K562 (cell line): Measurements from ENCODE around the gene PACS1. TPM values are rescaled to one million over a fixed set of nuclear protein-coding genes. Genes with fewer than 3 reads are reported as not detected.

Source experiments
- BRD4 ChIP-seq: fragments of 200-600 bp; sonication (generic); IDR thresholded peaks from 2 replicates; pipeline ENCODE4 v1.6.1; 2017; ENCODE audit warnings: inconsistent platforms
- BRF1 ChIP-seq: IDR thresholded peaks from 3 replicates; pipeline ENCODE4 v1.6.1; 2011; ENCODE audit warnings: borderline replicate concordance, mild to moderate bottlenecking; ENCODE audit not compliant: insufficient read length; ENCODE audit errors: extremely low read depth
- FOXA1 ChIP-seq: fragments of 450-650 bp; IDR thresholded peaks from 2 replicates; pipeline ENCODE4 v1.6.1; 2016; ENCODE audit warnings: mild to moderate bottlenecking, borderline replicate concordance
- POLR3A ChIP-seq: IDR thresholded peaks from 2 replicates; pipeline ENCODE4 v1.6.1; 2011; ENCODE audit warnings: borderline replicate concordance, mild to moderate bottlenecking, moderate library complexity; ENCODE audit not compliant: insufficient read length, insufficient read depth; ENCODE audit errors: extremely low read depth
- PTBP1 ChIP-seq: fragments of 200-400 bp; formaldehyde crosslinking; IDR thresholded peaks from 2 replicates; pipeline ENCODE4 v1.6.1; 2017; ENCODE audit warnings: low read depth, low read length
- SMAD2 ChIP-seq: fragments of 150-350 bp; IDR thresholded peaks from 2 replicates; pipeline ENCODE4 v1.6.1; 2014; ENCODE audit warnings: low read depth, mild to moderate bottlenecking, low read length
- YBX1 ChIP-seq: fragments of 450-650 bp; IDR thresholded peaks from 2 replicates; pipeline ENCODE4 v1.7.1; 2016; ENCODE audit warnings: mild to moderate bottlenecking
- polyA plus RNA-seq, 8 experiments: library from polyadenylated mRNA; depleted of rRNA in 4 of 8; stranded (reverse) in 5 of 8; unstranded in 3 of 8; fragments of >200 nt; fragmentation: Nextera tagmentation in 2 of 8; fragmentation: Illumina TruSeq in 1 of 8; extraction: Ambion mirVana in 2 of 8; extraction: Trizol in 1 of 8; gene quantifications; 2 replicates each; pipeline versions ENCODE4 v1.2.1 to v1.2.3, GENCODE V29; 2011 to 2014; ENCODE audit warnings: inconsistent platforms in 1 of 8, missing spikeins in 1 of 8
- total RNA-seq, 7 experiments: library from RNA; depleted of rRNA in 6 of 7; stranded (reverse); fragments of >200 nt in 6 of 7; fragmentation: Illumina TruSeq in 2 of 7; extraction: Trizol in 2 of 7; gene quantifications; 2 replicates each; pipeline versions ENCODE4 v1.2.1 to v1.2.3, GENCODE V29; 2011 to 2021; ENCODE audit warnings: low replicate concordance in 1 of 7
- TF ChIP-seq, protein P1 (sequence below): fragments of 450-650 bp; conservative IDR thresholded peaks from 2 replicates; pipeline ENCODE4 v1.6.1; 2016; ENCODE audit warnings: missing genetic modification characterization, low read depth, mild to moderate bottlenecking, control low read depth, missing compliant biosample characterization
- TF ChIP-seq, protein P2 (sequence below): fragments of 150-350 bp; conservative IDR thresholded peaks from 2 replicates; pipeline ENCODE4 v1.6.1; 2014; ENCODE audit warnings: low read length
- TF ChIP-seq, protein P3 (sequence below): sonication (generic); formaldehyde crosslinking; IDR thresholded peaks from 2 replicates; pipeline ENCODE4 v1.9.0; 2022; ENCODE audit warnings: mild to moderate bottlenecking, missing genetic modification reagents
- TF ChIP-seq, protein P4 (sequence below), 2 experiments: fragments of 450-650 bp in 1 of 2; sonication (generic) in 1 of 2; formaldehyde crosslinking in 1 of 2; IDR thresholded peaks; 2 replicates each; pipeline versions ENCODE4 v1.7.1 to v1.9.0; 2016 to 2022; ENCODE audit warnings: inconsistent platforms in 1 of 2, mild to moderate bottlenecking in 1 of 2, missing genetic modification reagents in 1 of 2

PACS1 gene
- total and polyA plus RNA-seq, 9 of the 15 experiments (the other 6 are each of a cell fraction or from before 2014, with no cell fraction given) = 0.34 to 28.1 (median 8.5) TPM

DNA sequence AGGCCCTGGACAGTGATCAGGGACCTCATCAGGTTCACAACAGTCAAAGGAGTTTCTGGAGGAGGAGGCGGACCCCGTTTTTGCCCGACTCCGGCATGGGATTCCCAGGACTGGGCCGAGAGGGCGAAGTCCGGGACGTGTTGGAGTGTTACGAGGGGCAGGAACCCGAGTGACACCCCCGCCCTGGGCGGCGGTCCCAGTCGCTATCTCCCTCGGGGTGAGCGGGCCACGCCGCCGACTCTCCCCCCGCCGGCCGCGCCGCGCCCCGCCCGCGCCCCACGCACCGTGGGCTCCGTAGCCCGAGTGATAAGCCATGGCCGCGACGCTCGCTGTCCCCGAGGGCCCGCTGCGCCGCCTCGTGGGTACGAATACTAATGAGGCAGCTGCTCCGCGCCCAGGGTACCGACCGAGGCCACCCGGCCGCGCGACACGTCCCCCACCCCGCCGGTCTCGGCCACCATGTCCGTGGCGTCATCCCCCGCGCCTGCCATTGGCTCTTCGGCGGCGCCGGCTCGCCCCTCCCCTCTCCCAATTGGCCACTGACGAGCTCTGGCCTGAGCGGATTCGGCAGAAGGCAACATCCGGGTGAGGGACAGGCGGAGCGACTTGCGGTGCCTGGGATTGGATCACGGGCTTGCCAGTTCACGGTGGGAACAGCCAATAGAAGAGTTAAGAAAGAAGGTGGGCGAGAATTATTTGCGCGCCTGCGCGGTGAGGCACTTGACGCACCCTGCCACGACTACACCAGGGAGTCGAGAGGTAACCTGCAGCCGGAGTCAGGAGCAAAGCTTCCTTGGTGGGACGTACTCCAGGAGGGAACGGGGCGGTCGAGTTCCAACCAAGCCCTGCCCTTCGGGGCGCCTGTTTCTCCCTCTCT, 218.8 kb downstream of the PACS1 start, which contains the start of gene YIF1A (continued):
- TF ChIP-seq, protein P1, sequence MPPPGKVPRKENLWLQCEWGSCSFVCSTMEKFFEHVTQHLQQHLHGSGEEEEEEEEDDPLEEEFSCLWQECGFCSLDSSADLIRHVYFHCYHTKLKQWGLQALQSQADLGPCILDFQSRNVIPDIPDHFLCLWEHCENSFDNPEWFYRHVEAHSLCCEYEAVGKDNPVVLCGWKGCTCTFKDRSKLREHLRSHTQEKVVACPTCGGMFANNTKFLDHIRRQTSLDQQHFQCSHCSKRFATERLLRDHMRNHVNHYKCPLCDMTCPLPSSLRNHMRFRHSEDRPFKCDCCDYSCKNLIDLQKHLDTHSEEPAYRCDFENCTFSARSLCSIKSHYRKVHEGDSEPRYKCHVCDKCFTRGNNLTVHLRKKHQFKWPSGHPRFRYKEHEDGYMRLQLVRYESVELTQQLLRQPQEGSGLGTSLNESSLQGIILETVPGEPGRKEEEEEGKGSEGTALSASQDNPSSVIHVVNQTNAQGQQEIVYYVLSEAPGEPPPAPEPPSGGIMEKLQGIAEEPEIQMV (tag) = no peak
- no peak for TF ChIP-seq FOXA1
- TF ChIP-seq PTBP1 = no peak
- TF ChIP-seq BRF1 = no peak
- TF ChIP-seq BRD4 = peak; percentile 57; the same call in 1 of the 2 replicates
- TF ChIP-seq, protein P2, sequence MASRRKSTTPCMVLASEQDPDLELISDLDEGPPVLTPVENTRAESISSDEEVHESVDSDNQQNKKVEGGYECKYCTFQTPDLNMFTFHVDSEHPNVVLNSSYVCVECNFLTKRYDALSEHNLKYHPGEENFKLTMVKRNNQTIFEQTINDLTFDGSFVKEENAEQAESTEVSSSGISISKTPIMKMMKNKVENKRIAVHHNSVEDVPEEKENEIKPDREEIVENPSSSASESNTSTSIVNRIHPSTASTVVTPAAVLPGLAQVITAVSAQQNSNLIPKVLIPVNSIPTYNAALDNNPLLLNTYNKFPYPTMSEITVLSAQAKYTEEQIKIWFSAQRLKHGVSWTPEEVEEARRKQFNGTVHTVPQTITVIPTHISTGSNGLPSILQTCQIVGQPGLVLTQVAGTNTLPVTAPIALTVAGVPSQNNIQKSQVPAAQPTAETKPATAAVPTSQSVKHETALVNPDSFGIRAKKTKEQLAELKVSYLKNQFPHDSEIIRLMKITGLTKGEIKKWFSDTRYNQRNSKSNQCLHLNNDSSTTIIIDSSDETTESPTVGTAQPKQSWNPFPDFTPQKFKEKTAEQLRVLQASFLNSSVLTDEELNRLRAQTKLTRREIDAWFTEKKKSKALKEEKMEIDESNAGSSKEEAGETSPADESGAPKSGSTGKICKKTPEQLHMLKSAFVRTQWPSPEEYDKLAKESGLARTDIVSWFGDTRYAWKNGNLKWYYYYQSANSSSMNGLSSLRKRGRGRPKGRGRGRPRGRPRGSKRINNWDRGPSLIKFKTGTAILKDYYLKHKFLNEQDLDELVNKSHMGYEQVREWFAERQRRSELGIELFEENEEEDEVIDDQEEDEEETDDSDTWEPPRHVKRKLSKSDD = peak; percentile 43; the same call in 1 of the 2 replicates
- no peak for TF ChIP-seq SMAD2
- TF ChIP-seq POLR3A = no peak
- TF ChIP-seq, protein P3, sequence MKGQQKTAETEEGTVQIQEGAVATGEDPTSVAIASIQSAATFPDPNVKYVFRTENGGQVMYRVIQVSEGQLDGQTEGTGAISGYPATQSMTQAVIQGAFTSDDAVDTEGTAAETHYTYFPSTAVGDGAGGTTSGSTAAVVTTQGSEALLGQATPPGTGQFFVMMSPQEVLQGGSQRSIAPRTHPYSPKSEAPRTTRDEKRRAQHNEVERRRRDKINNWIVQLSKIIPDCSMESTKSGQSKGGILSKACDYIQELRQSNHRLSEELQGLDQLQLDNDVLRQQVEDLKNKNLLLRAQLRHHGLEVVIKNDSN (CRISPR knock-in tag) = peak; percentile 60
- TF ChIP-seq, protein P4, sequence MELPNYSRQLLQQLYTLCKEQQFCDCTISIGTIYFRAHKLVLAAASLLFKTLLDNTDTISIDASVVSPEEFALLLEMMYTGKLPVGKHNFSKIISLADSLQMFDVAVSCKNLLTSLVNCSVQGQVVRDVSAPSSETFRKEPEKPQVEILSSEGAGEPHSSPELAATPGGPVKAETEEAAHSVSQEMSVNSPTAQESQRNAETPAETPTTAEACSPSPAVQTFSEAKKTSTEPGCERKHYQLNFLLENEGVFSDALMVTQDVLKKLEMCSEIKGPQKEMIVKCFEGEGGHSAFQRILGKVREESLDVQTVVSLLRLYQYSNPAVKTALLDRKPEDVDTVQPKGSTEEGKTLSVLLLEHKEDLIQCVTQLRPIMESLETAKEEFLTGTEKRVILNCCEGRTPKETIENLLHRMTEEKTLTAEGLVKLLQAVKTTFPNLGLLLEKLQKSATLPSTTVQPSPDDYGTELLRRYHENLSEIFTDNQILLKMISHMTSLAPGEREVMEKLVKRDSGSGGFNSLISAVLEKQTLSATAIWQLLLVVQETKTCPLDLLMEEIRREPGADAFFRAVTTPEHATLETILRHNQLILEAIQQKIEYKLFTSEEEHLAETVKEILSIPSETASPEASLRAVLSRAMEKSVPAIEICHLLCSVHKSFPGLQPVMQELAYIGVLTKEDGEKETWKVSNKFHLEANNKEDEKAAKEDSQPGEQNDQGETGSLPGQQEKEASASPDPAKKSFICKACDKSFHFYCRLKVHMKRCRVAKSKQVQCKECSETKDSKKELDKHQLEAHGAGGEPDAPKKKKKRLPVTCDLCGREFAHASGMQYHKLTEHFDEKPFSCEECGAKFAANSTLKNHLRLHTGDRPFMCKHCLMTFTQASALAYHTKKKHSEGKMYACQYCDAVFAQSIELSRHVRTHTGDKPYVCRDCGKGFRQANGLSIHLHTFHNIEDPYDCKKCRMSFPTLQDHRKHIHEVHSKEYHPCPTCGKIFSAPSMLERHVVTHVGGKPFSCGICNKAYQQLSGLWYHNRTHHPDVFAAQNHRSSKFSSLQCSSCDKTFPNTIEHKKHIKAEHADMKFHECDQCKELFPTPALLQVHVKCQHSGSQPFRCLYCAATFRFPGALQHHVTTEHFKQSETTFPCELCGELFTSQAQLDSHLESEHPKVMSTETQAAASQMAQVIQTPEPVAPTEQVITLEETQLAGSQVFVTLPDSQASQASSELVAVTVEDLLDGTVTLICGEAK (IDR thresholded peaks at IDR 0.05) = peak; percentile 86
- TF ChIP-seq, protein P4 (CRISPR knock-in tag; IDR thresholded peaks at IDR 0.05) = no peak
- no peak for TF ChIP-seq YBX1
